ENCODE results near the gene HLA-DPB1. TPM values are rescaled to one million over a fixed set of nuclear protein-coding genes. Genes with fewer than 3 reads are reported as not detected.
A peak's percentile ranks its signal among the peaks of the same experiment; 100 is the strongest.

Gene HLA-DPB1
- total RNA-seq, 2 experiments from 2014 or later: 5.2 to 5.4 TPM

GRCh38 chr6:33120001-33120400 is 44.2 kb downstream of the HLA-DPB1 start:
- Mint-ChIP-seq H3K4me1 (peaks cover 7% of the 10 kb centered on the region), H3K36me3 (ENCODE audit: low read depth) (peaks cover 1% of the 10 kb centered on the region), H3K9me3 (ENCODE audit: low read depth) (peaks cover 2% of the 10 kb centered on the region), H3K27ac (no peak overlapping the region), H3K4me3 (no peak overlapping the region), H3K27me3 (peaks cover 25% of the 10 kb centered on the region)
- intact Hi-C loops (cut with DNase I, micrococcal nuclease): loop anchor here in 1 of 2 experiments (10.0 kb wide), 1 partner anchor 75 kb away; the partner anchor contains the start of gene COL11A2
- POLR2A ChIA-PET: interaction anchor here (0.6 kb wide), 1 partner anchor 162 kb away, joined by 4 read pairs; no protein-coding TSS in a partner anchor
- no peak for ATAC-seq
- no peak for DNase-seq
- CTCF ChIA-PET: interaction anchor here (0.7 to 2.9 kb wide), 13 partner anchors 10 to 502 kb away, joined by 3 to 30 read pairs (median 3); no protein-coding TSS in a partner anchor

- no peak for DNase-seq
- intact Hi-C loops (cut with DNase I, micrococcal nuclease): loop anchor here (1.0 to 10.0 kb wide), 5 partner anchors 25 to 125 kb away; partner anchors contain the start of gene COL11A2 (in 1 of the 2)
- POLR2A ChIA-PET: no interaction called here
- H3K36me3 Mint-ChIP-seq (ENCODE audit: low read depth): peaks cover 1% of the 10 kb centered on the region
- H3K27ac Mint-ChIP-seq: no peak overlapping the region
- H3K4me3 Mint-ChIP-seq: no peak overlapping the region
- no peak for ATAC-seq
- no peaks in the 10 kb centered on the region for H3K4me1 Mint-ChIP-seq
- H3K9me3 Mint-ChIP-seq (ENCODE audit: low read depth): peaks cover 2% of the 10 kb centered on the region
- CTCF ChIA-PET: interaction anchor here (0.6 to 8.0 kb wide), 3 partner anchors 14 to 125 kb away, joined by 3 to 77 read pairs (median 4); no protein-coding TSS in a partner anchor
- H3K27me3 Mint-ChIP-seq: peaks cover 7% of the 10 kb centered on the region
Measured at GRCh38 chr6:33123181-33123580, 47.4 kb downstream of the HLA-DPB1 start.

GRCh38 chr6:33123732-33124524 is 48.1 kb downstream of the HLA-DPB1 start:
- POLR2A ChIA-PET: no interaction called here
- Mint-ChIP-seq H3K4me3 (no peak overlapping the region), H3K27me3 (peaks cover 7% of the 10 kb centered on the region), H3K4me1 (no peaks in the 10 kb centered on the region), H3K9me3 (ENCODE audit: low read depth) (peaks cover 2% of the 10 kb centered on the region), H3K36me3 (ENCODE audit: low read depth) (peaks cover 1% of the 10 kb centered on the region), H3K27ac (no peak overlapping the region)
- DNase-seq: peak; percentile 51
- CTCF ChIA-PET: interaction anchor here (0.6 to 8.0 kb wide), 17 partner anchors 9 to 168 kb away, joined by 3 to 77 read pairs (median 4); partner anchors contain the start of genes B3GALT4, RPS18 and VPS52
- ATAC-seq: peak; percentile 71
- intact Hi-C loops (cut with DNase I, micrococcal nuclease): loop anchor here (1.0 to 10.0 kb wide), 5 partner anchors 24 to 124 kb away; partner anchors contain the start of gene COL11A2 (in 1 of the 2)

- Mint-ChIP-seq H3K9me3 (ENCODE audit: low read depth) (peaks cover 2% of the 10 kb centered on the region), H3K4me1 (no peaks in the 10 kb centered on the region), H3K27me3 (peaks cover 7% of the 10 kb centered on the region), H3K27ac (no peak overlapping the region), H3K36me3 (ENCODE audit: low read depth) (peaks cover 1% of the 10 kb centered on the region), H3K4me3 (no peak overlapping the region)
- POLR2A ChIA-PET: no interaction called here
- ATAC-seq (no peak), DNase-seq (no peak)
- CTCF ChIA-PET: interaction anchor here (0.6 to 8.0 kb wide), 20 partner anchors 10 to 168 kb away, joined by 3 to 77 read pairs (median 4); partner anchors contain the start of genes B3GALT4, RPS18 and VPS52
- intact Hi-C loops (cut with DNase I, micrococcal nuclease): loop anchor here in 1 of 2 experiments (10.0 kb wide), 1 partner anchor 70 kb away; the partner anchor contains the start of gene COL11A2
Measured at GRCh38 chr6:33124525-33124901, 48.7 kb downstream of the HLA-DPB1 start.

GRCh38 chr6:33124947-33125346 is 49.2 kb downstream of the HLA-DPB1 start:
- H3K4me3 Mint-ChIP-seq: no peak overlapping the region
- ChIA-PET CTCF (interaction anchor here (0.8 to 8.0 kb wide), 17 partner anchors 10 to 147 kb away, joined by 3 to 77 read pairs (median 5); partner anchors contain the start of genes RPS18 and VPS52), POLR2A (interaction anchor here (0.6 kb wide), 1 partner anchor 121 kb away, joined by 3 read pairs; no protein-coding TSS in a partner anchor)
- intact Hi-C loops (cut with DNase I, micrococcal nuclease): loop anchor here in 1 of 2 experiments (10.0 kb wide), 1 partner anchor 70 kb away; the partner anchor contains the start of gene COL11A2
- no peak for DNase-seq
- H3K36me3 Mint-ChIP-seq (ENCODE audit: low read depth): peaks cover 1% of the 10 kb centered on the region
- peaks cover 2% of the 10 kb centered on the region for H3K9me3 Mint-ChIP-seq (ENCODE audit: low read depth)
- peaks cover 7% of the 10 kb centered on the region for H3K27me3 Mint-ChIP-seq
- H3K4me1 Mint-ChIP-seq: no peaks in the 10 kb centered on the region
- no peak overlapping the region for H3K27ac Mint-ChIP-seq
- no peak for ATAC-seq

GRCh38 chr6:33126101-33126714 is 50.4 kb downstream of the HLA-DPB1 start:
- ChIA-PET POLR2A (interaction anchor here (1.2 kb wide), 1 partner anchor 122 kb away, joined by 3 read pairs; no protein-coding TSS in a partner anchor), CTCF (interaction anchor here (0.5 to 8.0 kb wide), 22 partner anchors 9 to 216 kb away, joined by 3 to 77 read pairs (median 4); partner anchors contain the start of gene HLA-DPA1)
- Mint-ChIP-seq H3K27me3 (peaks cover 7% of the 10 kb centered on the region), H3K4me3 (no peak overlapping the region), H3K9me3 (ENCODE audit: low read depth) (peaks cover 2% of the 10 kb centered on the region), H3K36me3 (ENCODE audit: low read depth) (peaks cover 1% of the 10 kb centered on the region), H3K4me1 (no peaks in the 10 kb centered on the region), H3K27ac (no peak overlapping the region)
- peak; percentile 83 for DNase-seq
- peak; percentile 42 for ATAC-seq
- intact Hi-C loops (cut with DNase I, micrococcal nuclease): loop anchor here in 1 of 2 experiments (10.0 kb wide), 1 partner anchor 69 kb away; the partner anchor contains the start of gene COL11A2

- Mint-ChIP-seq H3K4me1 (no peaks in the 10 kb centered on the region), H3K4me3 (no peak overlapping the region), H3K9me3 (ENCODE audit: low read depth) (peaks cover 2% of the 10 kb centered on the region), H3K27ac (no peak overlapping the region), H3K27me3 (peaks cover 7% of the 10 kb centered on the region), H3K36me3 (ENCODE audit: low read depth) (peaks cover 1% of the 10 kb centered on the region)
- ChIA-PET POLR2A (no interaction called here), CTCF (interaction anchor here (8.0 kb wide), 1 partner anchor 120 kb away, joined by 77 read pairs; no protein-coding TSS in a partner anchor)
- intact Hi-C loops (cut with DNase I, micrococcal nuclease): loop anchor here in 1 of 2 experiments (10.0 kb wide), 1 partner anchor 66 kb away; the partner anchor contains the start of gene COL11A2
- DNase-seq (no peak), ATAC-seq (peak; percentile 54)
Measured at GRCh38 chr6:33128318-33128717, 52.5 kb downstream of the HLA-DPB1 start.

- Mint-ChIP-seq H3K27me3 (peaks cover 2% of the 10 kb centered on the region), H3K27ac (no peak overlapping the region), H3K4me1 (no peaks in the 10 kb centered on the region), H3K9me3 (ENCODE audit: low read depth) (no peaks in the 10 kb centered on the region), H3K36me3 (ENCODE audit: low read depth) (no peaks in the 10 kb centered on the region), H3K4me3 (no peak overlapping the region)
- no peak for ATAC-seq
- intact Hi-C loops (cut with DNase I, micrococcal nuclease): no loop called here
- POLR2A ChIA-PET: interaction anchor here (0.6 kb wide), 1 partner anchor 145 kb away, joined by 6 read pairs; no protein-coding TSS in a partner anchor
- CTCF ChIA-PET: interaction anchor here (0.7 kb wide), 1 partner anchor 114 kb away, joined by 3 read pairs; no protein-coding TSS in a partner anchor
- DNase-seq: no peak
Measured at GRCh38 chr6:33132081-33132524, 56.3 kb downstream of the HLA-DPB1 start.

GRCh38 chr6:33136310-33136900 is 60.6 kb downstream of the HLA-DPB1 start:
- DNase-seq (no peak), ATAC-seq (no peak)
- Mint-ChIP-seq H3K4me1 (no peaks in the 10 kb centered on the region), H3K27me3 (peaks cover 3% of the 10 kb centered on the region), H3K4me3 (no peak overlapping the region), H3K27ac (no peak overlapping the region), H3K9me3 (ENCODE audit: low read depth) (no peaks in the 10 kb centered on the region), H3K36me3 (ENCODE audit: low read depth) (no peaks in the 10 kb centered on the region)
- intact Hi-C loops (cut with DNase I, micrococcal nuclease): no loop called here
- CTCF ChIA-PET: interaction anchor here (0.6 to 3.9 kb wide), 6 partner anchors 10 to 647 kb away, joined by 3 to 26 read pairs (median 4); partner anchors contain the start of gene HLA-DPB1
- POLR2A ChIA-PET: no interaction called here

Data from activated CD4-positive, alpha-beta T cell treated with anti-CD3 and anti-CD28 coated beads for 36 hours (primary cell).